ENCODE data around the gene GNG12.

DNA sequence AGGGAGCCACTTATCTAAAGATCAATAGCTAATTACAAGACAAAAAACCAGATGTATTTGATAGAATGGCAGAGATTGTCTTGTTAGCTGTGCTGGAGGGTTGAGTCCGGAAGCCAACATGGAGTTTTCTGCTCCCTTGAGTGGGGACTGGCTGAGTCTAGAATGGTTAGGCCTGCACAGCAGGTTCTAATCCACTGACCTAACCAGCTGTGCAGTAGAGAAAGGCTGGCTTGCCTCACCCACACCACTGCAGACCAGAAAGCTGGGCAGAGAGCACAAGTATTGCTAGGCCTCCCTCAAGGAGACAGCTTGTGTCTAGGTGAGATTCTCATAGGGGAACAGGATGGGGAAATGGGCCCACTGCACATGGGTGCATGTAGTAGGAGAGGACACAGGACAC is 11.7 kb upstream of the GNG12 start:
- TF ChIP-seq GATA2 (IDR thresholded peaks at IDR 0.05; ENCODE audit: low read depth, low read length), result no peak
- TF ChIP-seq GATA3 (IDR thresholded peaks at IDR 0.05; ENCODE audit: low read depth, low read length), result no peak

Data from SH-SY5Y (cell line).